HepG2 (cell line): ENCODE results near the gene ZNF524. TPM values are rescaled to one million over a fixed set of nuclear protein-coding genes. Genes with fewer than 3 reads are reported as not detected.

Source experiments
- FLYWCH1 ChIP-seq: sonication (generic); formaldehyde crosslinking; IDR thresholded peaks from 2 replicates; pipeline ENCODE4 v1.8.1; 2023; ENCODE audit warnings: mild to moderate bottlenecking, missing genetic modification reagents
- FOXJ3 ChIP-seq: sonication (generic); formaldehyde crosslinking; IDR thresholded peaks from 2 replicates; pipeline ENCODE4 v1.4.0; 2020; ENCODE audit warnings: missing genetic modification reagents, mild to moderate bottlenecking, borderline replicate concordance
- IKZF4 ChIP-seq: sonication (generic); formaldehyde crosslinking; IDR thresholded peaks from 2 replicates; pipeline ENCODE4 v1.5.1; 2020; ENCODE audit warnings: borderline replicate concordance, mild to moderate bottlenecking, low read depth, missing genetic modification reagents; ENCODE audit errors: not compliant biosample characterization
- NFYC ChIP-seq: IDR thresholded peaks from 2 replicates; pipeline ENCODE4 v1.6.1; 2016; ENCODE audit warnings: missing genetic modification reagents, missing compliant biosample characterization
- RXRA ChIP-seq: sonication (generic); formaldehyde crosslinking; IDR thresholded peaks from 2 replicates; pipeline ENCODE4 v1.5.1; 2020; ENCODE audit warnings: missing genetic modification reagents
- STAG1 ChIP-seq: sonication (generic); formaldehyde crosslinking; IDR thresholded peaks from 2 replicates; pipeline ENCODE4 v1.4.0; 2020; ENCODE audit warnings: missing genetic modification reagents
- SYNCRIP ChIP-seq: fragments of 200-400 bp; formaldehyde crosslinking; IDR thresholded peaks from 2 replicates; pipeline ENCODE4 v1.6.1; 2018; ENCODE audit warnings: mild to moderate bottlenecking, low read depth, low read length; ENCODE audit not compliant: insufficient read depth
- TSC22D2 ChIP-seq: sonication (generic); formaldehyde crosslinking; IDR thresholded peaks from 2 replicates; pipeline ENCODE4 v1.5.1; 2020; ENCODE audit warnings: missing genetic modification reagents, mild to moderate bottlenecking, borderline replicate concordance
- ZGPAT ChIP-seq: IDR thresholded peaks from 2 replicates; pipeline ENCODE4 v1.6.1; 2016; ENCODE audit warnings: mild to moderate bottlenecking
- ZNF350 ChIP-seq: sonication (generic); formaldehyde crosslinking; IDR thresholded peaks from 2 replicates; pipeline ENCODE4 v1.4.0; 2020; ENCODE audit warnings: mild to moderate bottlenecking, low read depth, missing genetic modification reagents, borderline replicate concordance
- ZNF562 ChIP-seq: sonication (generic); formaldehyde crosslinking; IDR thresholded peaks from 2 replicates; pipeline ENCODE4 v1.8.0; 2022; ENCODE audit warnings: missing genetic modification reagents, borderline replicate concordance
- ZNF609 ChIP-seq: sonication (generic); formaldehyde crosslinking; IDR thresholded peaks from 2 replicates; pipeline ENCODE4 v1.4.0; 2020; ENCODE audit warnings: mild to moderate bottlenecking, missing genetic modification reagents, borderline replicate concordance
- polyA plus RNA-seq, 8 experiments: library from polyadenylated mRNA; depleted of rRNA in 3 of 8; stranded (reverse) in 7 of 8; unstranded in 1 of 8; fragments of >200 nt; fragmentation: Illumina TruSeq in 4 of 8; extraction: Trizol in 4 of 8; gene quantifications; 2 replicates each; pipeline versions ENCODE4 v1.2.1 to v1.2.3, GENCODE V29; 2011 to 2016; ENCODE audit warnings: low read depth in 4 of 8, missing spikeins in 1 of 8, mixed read lengths in 1 of 8; ENCODE audit not compliant: insufficient read depth in 1 of 8
- total RNA-seq, 5 experiments: library from RNA; depleted of rRNA; stranded (reverse); fragments of >200 nt; fragmentation: Illumina TruSeq; extraction: Trizol; gene quantifications; 2 replicates each; pipeline ENCODE4 v1.2.3, GENCODE V29; 2016; ENCODE audit warnings: low read depth in 1 of 5
- TF ChIP-seq, protein P1 (sequence below): sonication (generic); formaldehyde crosslinking; conservative IDR thresholded peaks from 2 replicates; pipeline ENCODE4 v1.4.0; 2020; ENCODE audit warnings: mild to moderate bottlenecking, missing genetic modification reagents, moderate library complexity
- TF ChIP-seq, protein P2 (sequence below), 2 experiments: IDR thresholded peaks; 2 replicates each; pipeline ENCODE4 v1.6.1; 2011 to 2012; ENCODE audit warnings: low read length in 2 of 2, borderline replicate concordance in 1 of 2, low read depth in 1 of 2, mild to moderate bottlenecking in 1 of 2, moderate library complexity in 1 of 2

ZNF524 gene
- total and polyA plus RNA-seq, 2 of the 13 experiments (the other 11 are each of a cell fraction or from before 2014, with no cell fraction given) = 3.2 to 4.6 TPM

GRCh38 chr19:55581145-55581822 is 18.8 kb upstream of the ZNF524 start (continued):
- TF ChIP-seq, protein P1, sequence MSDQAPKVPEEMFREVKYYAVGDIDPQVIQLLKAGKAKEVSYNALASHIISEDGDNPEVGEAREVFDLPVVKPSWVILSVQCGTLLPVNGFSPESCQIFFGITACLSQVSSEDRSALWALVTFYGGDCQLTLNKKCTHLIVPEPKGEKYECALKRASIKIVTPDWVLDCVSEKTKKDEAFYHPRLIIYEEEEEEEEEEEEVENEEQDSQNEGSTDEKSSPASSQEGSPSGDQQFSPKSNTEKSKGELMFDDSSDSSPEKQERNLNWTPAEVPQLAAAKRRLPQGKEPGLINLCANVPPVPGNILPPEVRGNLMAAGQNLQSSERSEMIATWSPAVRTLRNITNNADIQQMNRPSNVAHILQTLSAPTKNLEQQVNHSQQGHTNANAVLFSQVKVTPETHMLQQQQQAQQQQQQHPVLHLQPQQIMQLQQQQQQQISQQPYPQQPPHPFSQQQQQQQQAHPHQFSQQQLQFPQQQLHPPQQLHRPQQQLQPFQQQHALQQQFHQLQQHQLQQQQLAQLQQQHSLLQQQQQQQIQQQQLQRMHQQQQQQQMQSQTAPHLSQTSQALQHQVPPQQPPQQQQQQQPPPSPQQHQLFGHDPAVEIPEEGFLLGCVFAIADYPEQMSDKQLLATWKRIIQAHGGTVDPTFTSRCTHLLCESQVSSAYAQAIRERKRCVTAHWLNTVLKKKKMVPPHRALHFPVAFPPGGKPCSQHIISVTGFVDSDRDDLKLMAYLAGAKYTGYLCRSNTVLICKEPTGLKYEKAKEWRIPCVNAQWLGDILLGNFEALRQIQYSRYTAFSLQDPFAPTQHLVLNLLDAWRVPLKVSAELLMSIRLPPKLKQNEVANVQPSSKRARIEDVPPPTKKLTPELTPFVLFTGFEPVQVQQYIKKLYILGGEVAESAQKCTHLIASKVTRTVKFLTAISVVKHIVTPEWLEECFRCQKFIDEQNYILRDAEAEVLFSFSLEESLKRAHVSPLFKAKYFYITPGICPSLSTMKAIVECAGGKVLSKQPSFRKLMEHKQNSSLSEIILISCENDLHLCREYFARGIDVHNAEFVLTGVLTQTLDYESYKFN (CRISPR knock-in tag) = 0 out of 2 replicates have a peak, but pooled peaks have one; percentile 8
- TF ChIP-seq FLYWCH1 (CRISPR knock-in tag) (no peak), STAG1 (CRISPR knock-in tag) (no peak), NFYC (CRISPR knock-in tag) (0 out of 2 replicates have a peak, but pooled peaks have one; percentile 15), TSC22D2 (CRISPR knock-in tag) (0 out of 2 replicates have a peak, but pooled peaks have one; percentile 82), RXRA (CRISPR knock-in tag) (no peak; the same call in 1 of the 2 replicates), FOXJ3 (CRISPR knock-in tag) (no peak), IKZF4 (no peak), ZNF350 (CRISPR knock-in tag) (no peak), ZGPAT (CRISPR knock-in tag) (peak; percentile 66; the same call in 1 of the 2 replicates), ZNF609 (CRISPR knock-in tag) (0 out of 2 replicates have a peak, but pooled peaks have one; percentile 6), SYNCRIP (no peak), ZNF562 (CRISPR knock-in tag) (no peak)
- TF ChIP-seq, protein P2, sequence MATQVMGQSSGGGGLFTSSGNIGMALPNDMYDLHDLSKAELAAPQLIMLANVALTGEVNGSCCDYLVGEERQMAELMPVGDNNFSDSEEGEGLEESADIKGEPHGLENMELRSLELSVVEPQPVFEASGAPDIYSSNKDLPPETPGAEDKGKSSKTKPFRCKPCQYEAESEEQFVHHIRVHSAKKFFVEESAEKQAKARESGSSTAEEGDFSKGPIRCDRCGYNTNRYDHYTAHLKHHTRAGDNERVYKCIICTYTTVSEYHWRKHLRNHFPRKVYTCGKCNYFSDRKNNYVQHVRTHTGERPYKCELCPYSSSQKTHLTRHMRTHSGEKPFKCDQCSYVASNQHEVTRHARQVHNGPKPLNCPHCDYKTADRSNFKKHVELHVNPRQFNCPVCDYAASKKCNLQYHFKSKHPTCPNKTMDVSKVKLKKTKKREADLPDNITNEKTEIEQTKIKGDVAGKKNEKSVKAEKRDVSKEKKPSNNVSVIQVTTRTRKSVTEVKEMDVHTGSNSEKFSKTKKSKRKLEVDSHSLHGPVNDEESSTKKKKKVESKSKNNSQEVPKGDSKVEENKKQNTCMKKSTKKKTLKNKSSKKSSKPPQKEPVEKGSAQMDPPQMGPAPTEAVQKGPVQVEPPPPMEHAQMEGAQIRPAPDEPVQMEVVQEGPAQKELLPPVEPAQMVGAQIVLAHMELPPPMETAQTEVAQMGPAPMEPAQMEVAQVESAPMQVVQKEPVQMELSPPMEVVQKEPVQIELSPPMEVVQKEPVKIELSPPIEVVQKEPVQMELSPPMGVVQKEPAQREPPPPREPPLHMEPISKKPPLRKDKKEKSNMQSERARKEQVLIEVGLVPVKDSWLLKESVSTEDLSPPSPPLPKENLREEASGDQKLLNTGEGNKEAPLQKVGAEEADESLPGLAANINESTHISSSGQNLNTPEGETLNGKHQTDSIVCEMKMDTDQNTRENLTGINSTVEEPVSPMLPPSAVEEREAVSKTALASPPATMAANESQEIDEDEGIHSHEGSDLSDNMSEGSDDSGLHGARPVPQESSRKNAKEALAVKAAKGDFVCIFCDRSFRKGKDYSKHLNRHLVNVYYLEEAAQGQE (IDR thresholded peaks at IDR 0.05; ENCODE audit: borderline replicate concordance in 1 of 2, low read depth in 1 of 2, low read length in 2 of 2) = peak; percentile 95 to 99
